ENCODE data around the gene PLEKHG1.

The PLEKHG1 gene

DNA sequence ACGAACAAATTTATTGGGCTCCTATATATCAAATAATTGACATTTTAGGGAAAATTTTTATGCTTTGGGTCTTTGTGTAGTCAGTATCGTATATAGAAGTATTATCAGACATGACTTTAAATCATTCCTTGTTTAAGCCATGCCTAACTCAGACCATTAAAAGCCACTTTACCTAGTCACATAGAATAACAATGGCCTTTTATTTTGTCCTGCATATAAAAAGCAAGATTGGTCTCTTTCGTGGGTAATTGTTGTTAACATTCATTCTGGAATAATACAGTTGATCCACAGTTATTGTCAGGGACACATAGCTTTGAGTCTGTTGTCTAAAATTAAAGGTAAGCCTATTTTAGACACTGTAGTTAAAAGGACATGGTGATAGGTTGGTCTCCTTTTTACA, 47.4 kb downstream of the PLEKHG1 start:
- TF ChIP-seq, protein P1, sequence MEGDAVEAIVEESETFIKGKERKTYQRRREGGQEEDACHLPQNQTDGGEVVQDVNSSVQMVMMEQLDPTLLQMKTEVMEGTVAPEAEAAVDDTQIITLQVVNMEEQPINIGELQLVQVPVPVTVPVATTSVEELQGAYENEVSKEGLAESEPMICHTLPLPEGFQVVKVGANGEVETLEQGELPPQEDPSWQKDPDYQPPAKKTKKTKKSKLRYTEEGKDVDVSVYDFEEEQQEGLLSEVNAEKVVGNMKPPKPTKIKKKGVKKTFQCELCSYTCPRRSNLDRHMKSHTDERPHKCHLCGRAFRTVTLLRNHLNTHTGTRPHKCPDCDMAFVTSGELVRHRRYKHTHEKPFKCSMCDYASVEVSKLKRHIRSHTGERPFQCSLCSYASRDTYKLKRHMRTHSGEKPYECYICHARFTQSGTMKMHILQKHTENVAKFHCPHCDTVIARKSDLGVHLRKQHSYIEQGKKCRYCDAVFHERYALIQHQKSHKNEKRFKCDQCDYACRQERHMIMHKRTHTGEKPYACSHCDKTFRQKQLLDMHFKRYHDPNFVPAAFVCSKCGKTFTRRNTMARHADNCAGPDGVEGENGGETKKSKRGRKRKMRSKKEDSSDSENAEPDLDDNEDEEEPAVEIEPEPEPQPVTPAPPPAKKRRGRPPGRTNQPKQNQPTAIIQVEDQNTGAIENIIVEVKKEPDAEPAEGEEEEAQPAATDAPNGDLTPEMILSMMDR (conservative IDR thresholded peaks at IDR 0.05), result no peak

More for the DNA sequence above, 47.4 kb downstream of the PLEKHG1 start:
- H3K27ac ChIP-seq, result no peak overlapping the region
